C4-2B (cell line): Measurements from ENCODE around the gene DUSP2.

Experiments
- H3K27ac ChIP-seq: fragments of 450-650 bp; 2 replicates; pipeline ENCODE4 v1.5.1; 2017
- CTCF ChIP-seq: fragments of 450-650 bp; conservative IDR thresholded peaks from 2 replicates; pipeline ENCODE4 v1.5.1; 2017; ENCODE audit warnings: mild to moderate bottlenecking
- ZFX ChIP-seq: fragments of 450-650 bp; IDR thresholded peaks from 2 replicates; pipeline ENCODE4 v1.6.1; 2017

The DUSP2 gene

DNA sequence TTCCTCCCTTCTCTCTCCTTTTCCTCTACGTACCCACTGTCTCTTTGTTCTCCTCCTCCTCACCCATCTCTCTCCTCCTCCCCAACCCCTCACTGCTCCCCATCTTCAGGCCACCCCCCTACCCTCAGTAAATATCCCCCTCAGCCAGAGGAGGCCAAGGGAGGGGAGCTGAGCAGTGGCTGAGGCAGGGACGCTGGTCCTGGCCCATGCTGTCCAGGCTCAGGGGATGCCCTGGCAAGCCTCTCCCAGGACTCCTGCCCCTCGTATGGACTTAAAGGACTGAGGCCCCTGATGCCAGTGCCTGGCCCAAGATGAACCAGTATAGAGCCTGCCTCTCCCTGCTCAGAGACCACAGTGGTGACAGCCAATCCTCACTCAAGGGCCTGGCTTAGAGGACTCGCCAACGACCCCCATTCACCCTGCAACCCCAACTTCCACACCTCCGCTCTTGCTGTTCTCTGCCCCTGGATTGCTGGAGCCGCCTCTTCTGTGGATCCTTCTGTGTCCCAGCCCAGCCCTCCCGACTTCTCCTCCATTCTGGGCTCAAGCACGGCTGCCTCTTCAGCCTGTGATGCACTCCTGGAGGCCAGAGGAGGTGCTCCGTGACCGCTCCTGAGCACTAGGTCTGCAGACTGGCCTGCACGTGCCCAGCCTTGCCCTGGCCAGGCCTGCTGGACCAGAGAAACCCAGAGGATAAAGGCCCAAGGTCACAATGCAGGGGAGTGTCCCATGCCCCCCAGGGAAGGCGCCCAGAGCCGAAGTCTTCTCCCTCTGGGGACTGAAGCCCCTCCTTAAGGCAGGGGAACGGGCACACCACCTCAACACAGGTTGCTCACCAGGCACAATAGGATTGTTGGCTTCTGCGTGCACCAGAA, 9.5 kb upstream of the DUSP2 start:
- no peak overlapping the region for H3K27ac ChIP-seq
- TF ChIP-seq CTCF (no peak), ZFX (no peak)

GRCh38 chr2:96153991-96154431, 8.8 kb upstream of the DUSP2 start:
- H3K27ac ChIP-seq: no peak overlapping the region
- TF ChIP-seq CTCF (no peak), ZFX (no peak)

GRCh38 chr2:96153291-96153713, 8.1 kb upstream of the DUSP2 start:
- H3K27ac ChIP-seq: no peak overlapping the region
- no peak for TF ChIP-seq CTCF
- no peak for TF ChIP-seq ZFX

GRCh38 chr2:96152304-96153161, 7.3 kb upstream of the DUSP2 start:
- H3K27ac ChIP-seq: no peak overlapping the region
- TF ChIP-seq CTCF (no peak), ZFX (no peak)

DNA sequence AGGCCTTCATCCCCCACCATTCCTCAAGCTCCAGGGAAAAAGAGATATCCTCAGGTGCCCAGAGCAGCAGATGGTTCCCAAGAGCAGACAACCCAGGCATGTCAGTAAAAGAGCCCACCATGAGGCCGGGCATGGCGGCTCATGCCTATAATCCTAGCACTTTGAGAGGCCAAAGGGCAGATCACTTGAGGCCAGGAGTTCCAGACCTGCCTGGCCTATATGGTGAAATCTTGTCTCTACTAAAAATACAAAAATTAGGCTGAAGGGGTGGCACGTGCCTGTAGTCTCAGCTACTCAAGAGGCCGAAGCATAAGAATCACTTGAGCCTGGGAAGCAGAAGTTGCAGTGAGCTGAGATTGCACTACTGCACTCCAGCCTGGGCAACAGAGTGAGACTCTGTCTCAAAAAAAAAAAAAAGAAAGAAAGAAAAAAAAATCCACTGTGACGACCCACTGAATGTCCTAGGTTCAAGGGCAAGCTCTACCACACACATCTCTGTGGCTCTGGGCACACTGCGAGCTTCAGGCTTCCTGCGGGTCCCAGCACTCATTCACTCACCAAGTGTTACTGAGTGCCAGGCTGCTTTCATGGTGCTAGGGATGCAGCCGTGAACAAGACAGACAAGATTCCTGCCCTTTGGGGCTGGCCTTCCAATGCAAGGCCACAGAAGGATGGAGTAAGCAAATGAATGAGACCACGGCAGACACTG, 6.5 kb upstream of the DUSP2 start:
- TF ChIP-seq CTCF (no peak), ZFX (no peak)
- H3K27ac ChIP-seq: no peak overlapping the region

GRCh38 chr2:96150791-96151594, 5.8 kb upstream of the DUSP2 start:
- TF ChIP-seq ZFX: no peak
- TF ChIP-seq CTCF: no peak
- no peak overlapping the region for H3K27ac ChIP-seq
